HL-60 (cell line): ENCODE measurements around the gene DPF3.

Experiments
- POLR2AphosphoS5 ChIP-seq: IDR thresholded peaks from 2 replicates; pipeline ENCODE4 v1.6.1; 2012; ENCODE audit warnings: low read depth
- REST ChIP-seq: IDR thresholded peaks from 2 replicates; pipeline ENCODE4 v1.6.1; 2012; ENCODE audit warnings: low read depth; ENCODE audit not compliant: insufficient replicate concordance
- TF ChIP-seq, protein P1 (sequence below): IDR thresholded peaks from one replicate; pipeline ENCODE4 v1.5.1; 2011; ENCODE audit warnings: low read length, control low read depth, inconsistent platforms; ENCODE audit not compliant: insufficient read depth

- TF ChIP-seq, protein P1, sequence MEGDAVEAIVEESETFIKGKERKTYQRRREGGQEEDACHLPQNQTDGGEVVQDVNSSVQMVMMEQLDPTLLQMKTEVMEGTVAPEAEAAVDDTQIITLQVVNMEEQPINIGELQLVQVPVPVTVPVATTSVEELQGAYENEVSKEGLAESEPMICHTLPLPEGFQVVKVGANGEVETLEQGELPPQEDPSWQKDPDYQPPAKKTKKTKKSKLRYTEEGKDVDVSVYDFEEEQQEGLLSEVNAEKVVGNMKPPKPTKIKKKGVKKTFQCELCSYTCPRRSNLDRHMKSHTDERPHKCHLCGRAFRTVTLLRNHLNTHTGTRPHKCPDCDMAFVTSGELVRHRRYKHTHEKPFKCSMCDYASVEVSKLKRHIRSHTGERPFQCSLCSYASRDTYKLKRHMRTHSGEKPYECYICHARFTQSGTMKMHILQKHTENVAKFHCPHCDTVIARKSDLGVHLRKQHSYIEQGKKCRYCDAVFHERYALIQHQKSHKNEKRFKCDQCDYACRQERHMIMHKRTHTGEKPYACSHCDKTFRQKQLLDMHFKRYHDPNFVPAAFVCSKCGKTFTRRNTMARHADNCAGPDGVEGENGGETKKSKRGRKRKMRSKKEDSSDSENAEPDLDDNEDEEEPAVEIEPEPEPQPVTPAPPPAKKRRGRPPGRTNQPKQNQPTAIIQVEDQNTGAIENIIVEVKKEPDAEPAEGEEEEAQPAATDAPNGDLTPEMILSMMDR: no peak
- TF ChIP-seq REST: no peak
- TF ChIP-seq POLR2AphosphoS5: no peak
Measured at GRCh38 chr14:72822946-72823611, 70.8 kb downstream of the DPF3 start.
